D721Med (cell line): ENCODE results near the gene LAMA4.

ENCODE experiments used
- DNase-seq: peaks from one replicate; pipeline ENCODE4 v3.0.0; 2011; ENCODE audit warnings: low spot score; ENCODE audit not compliant: insufficient read length
- FAIRE-seq: peaks from 2 replicates; lab custom pipeline; 2011; peaks lifted over from hg19 to GRCh38; lab: Jason Lieb, UNC
- CTCF ChIP-seq: IDR thresholded peaks from 2 replicates; pipeline ENCODE4 v1.5.1; 2012; ENCODE audit warnings: mild to moderate bottlenecking, control low read depth; ENCODE audit not compliant: insufficient read depth; ENCODE audit errors: missing control alignments

The LAMA4 gene

GRCh38 chr6:112223070-112223861, 31.1 kb downstream of the LAMA4 start:
- no peak for DNase-seq
- no peak for FAIRE-seq
- TF ChIP-seq CTCF: no peak

DNA sequence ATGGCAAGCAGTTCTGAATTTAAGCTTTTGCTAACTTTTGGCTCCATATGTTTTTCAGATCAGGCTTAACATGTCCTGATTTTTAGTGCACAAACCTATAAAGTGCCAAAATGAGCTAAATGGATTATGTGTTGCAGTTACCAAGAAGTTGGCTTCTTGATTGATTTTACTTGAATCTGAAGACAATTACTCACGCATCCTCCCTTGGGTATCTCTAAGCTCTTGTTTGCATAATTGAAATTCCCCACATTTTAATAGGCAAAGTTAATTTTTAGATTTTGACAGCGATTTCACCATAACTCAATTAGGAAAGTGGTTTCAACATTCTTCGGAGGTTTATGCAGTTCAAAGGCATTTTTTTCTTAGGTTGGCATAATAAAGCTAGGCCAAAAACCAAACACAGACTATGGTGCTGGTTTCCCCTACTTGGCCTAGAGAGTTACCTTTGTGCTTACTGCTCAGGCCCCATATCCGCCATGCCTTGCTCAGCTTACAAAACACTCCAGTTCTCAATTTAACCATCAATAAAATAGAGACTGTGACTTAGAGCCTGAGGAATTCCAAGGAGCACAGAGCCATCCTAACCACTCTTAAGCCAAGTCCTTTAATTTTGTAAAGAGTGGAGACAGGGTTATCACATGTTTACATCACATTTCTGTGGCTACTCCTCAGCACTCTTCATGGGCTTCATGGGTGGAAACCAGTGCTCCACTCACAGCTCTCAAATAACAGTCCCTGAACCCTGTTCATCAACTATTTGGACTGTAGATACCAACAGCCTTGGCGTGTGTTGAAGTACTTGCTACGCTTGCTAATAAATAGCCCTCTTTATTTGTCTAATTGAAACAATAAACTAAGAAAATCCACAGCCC, 32.1 kb downstream of the LAMA4 start:
- TF ChIP-seq CTCF: no peak
- DNase-seq (no peak), FAIRE-seq (no peak)

DNA sequence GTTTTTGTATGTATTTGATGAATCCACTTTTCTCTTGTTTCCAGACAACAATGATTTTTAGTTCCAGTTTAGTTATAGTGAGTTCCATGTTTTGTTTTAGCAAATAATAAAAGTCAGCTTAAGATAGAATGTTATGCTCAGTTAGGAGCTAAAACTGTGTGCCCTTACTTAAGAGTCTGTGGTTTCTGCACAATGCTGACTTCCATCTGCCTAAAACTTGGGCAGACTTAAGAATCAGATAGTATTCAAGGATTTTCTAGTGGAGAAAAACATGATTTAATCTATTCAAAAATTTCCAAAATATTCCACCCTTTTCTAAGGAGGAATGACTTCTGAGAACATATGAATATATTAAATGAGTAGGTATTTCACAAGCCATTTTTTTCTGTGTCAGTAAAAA, 32.8 kb downstream of the LAMA4 start:
- no peak for TF ChIP-seq CTCF
- no peak for DNase-seq
- no peak for FAIRE-seq

DNA sequence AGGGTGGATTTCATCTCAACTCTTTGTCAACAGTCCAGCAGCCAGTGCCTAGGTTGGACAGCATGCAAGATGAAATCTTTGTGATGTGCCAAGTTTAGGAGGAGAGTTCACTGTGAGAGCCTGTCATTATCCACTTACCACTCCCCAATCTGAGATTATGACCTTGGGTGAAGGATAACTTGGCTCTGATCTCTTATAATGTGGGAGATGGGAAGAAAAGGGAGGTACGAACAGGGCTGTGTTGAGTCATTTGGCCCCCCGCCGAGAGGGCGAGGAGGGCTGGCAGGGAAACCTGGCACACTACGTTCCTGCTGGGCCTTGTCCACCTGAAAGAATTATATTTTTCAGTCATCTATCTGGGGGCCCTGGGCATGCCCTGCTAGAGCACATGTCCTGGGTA, 35.8 kb downstream of the LAMA4 start:
- FAIRE-seq: no peak
- DNase-seq: no peak
- TF ChIP-seq CTCF: no peak

GRCh38 chr6:112216662-112217551, 37.5 kb downstream of the LAMA4 start:
- DNase-seq (no peak), FAIRE-seq (no peak)
- no peak for TF ChIP-seq CTCF

DNA sequence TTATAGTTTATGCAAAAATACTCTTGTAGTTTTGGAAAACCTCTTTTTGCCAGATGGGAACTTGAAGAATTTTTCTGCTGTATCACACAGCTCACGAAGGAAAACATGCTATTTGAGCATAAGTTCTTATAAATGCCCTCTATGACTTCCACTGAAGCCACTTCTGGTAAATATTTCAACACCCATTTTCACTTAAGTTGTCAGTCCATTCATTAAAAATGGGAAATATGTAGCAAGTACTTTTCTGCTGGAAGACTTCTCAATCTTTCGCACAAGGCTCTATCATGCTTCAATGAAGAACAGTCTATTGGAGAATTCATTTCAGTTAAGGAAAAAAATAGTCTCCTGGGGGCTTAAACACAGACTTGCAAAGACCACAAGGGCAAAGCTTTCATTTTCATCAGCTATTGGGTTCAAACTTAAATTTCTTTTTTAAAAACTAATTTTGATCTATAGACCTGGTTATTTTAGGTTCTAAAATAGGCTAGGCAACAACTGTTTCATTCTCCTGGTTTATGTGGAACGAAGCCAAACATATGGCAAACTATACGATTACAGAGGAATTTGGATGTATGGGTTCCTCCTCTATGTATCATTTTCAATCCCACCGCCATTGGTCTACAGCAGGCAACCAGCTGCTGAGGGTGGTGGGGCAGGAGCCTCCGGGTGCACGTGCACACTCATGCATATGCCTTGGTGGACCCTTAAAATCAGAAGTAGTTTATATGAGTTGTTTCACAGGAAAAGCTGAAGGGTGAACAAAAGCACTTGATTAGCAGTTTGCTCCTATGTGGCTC, 38.7 kb downstream of the LAMA4 start:
- FAIRE-seq: no peak
- no peak for TF ChIP-seq CTCF
- DNase-seq: no peak
